ENCODE results near the gene AMOTL1.

DNA sequence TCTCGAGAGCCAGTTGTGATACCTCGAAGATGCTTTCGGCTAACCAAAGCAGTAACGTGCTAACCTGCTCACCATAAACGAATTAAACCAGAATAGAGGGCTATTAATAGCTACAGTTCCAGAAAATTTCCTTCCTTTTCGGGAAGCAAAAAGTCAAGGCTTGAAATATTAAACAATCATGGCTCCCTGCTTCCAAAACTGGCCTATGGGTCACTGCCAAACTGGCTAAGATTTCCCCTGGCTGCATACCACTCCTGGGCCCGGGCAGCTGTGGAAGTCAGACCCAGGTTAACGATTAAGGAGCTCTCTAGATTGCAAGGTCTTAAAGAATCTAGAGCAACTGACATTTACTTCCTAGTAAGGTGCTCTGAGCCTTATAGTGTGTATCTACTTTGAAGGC, 1.7 kb downstream of the AMOTL1 start:
- TF ChIP-seq ZNF274 (IDR thresholded peaks at IDR 0.05; ENCODE audit: low read depth, low read length) (no peak), SUZ12 (IDR thresholded peaks at IDR 0.05; ENCODE audit: extremely low read depth, insufficient read depth, insufficient read length) (no peak)
